MM.1S (cell line): ENCODE measurements around the gene MAP2K4.

Source experiments
- DNase-seq: peaks from one replicate; pipeline ENCODE4 v3.0.0-alpha.2; 2015
- H2AFZ ChIP-seq: fragments of 300-600 bp; sonication (generic); 2 replicates; pipeline ENCODE4 v1.6.0; 2016; ENCODE audit warnings: antibody characterized with exemption, low read length
- H3F3A ChIP-seq: fragments of 300-600 bp; sonication (generic); 2 replicates; pipeline ENCODE4 v1.6.1; 2016; ENCODE audit warnings: mild to moderate bottlenecking, antibody characterized with exemption, low read length, moderate library complexity, mixed read lengths; ENCODE audit not compliant: insufficient read depth
- H3K27ac ChIP-seq: fragments of 300-600 bp; sonication (generic); 2 replicates; pipeline ENCODE4 v1.5.1; 2016; ENCODE audit warnings: mild to moderate bottlenecking, low read length
- H3K27me3 ChIP-seq: fragments of 300-600 bp; sonication (generic); replicated peaks from 2 replicates; pipeline ENCODE4 v1.6.0; 2016; ENCODE audit warnings: low read length; ENCODE audit not compliant: insufficient read depth
- H3K36me3 ChIP-seq: fragments of 300-600 bp; sonication (generic); replicated peaks from 2 replicates; pipeline ENCODE4 v1.6.1; 2016; ENCODE audit warnings: mild to moderate bottlenecking, low read length, mixed read lengths; ENCODE audit not compliant: insufficient read depth
- H3K4me1 ChIP-seq: fragments of 300-600 bp; sonication (generic); 2 replicates; pipeline ENCODE4 v1.6.1; 2016; ENCODE audit warnings: low read length, mixed read lengths
- H3K4me2 ChIP-seq: fragments of 300-600 bp; sonication (generic); 2 replicates; pipeline ENCODE4 v1.6.0; 2016; ENCODE audit warnings: low read depth, low read length
- H3K4me3 ChIP-seq: fragments of 300-600 bp; sonication (generic); 2 replicates; pipeline ENCODE4 v1.5.1; 2016; ENCODE audit warnings: low read length, mixed read lengths
- H3K79me2 ChIP-seq: fragments of 300-600 bp; sonication (generic); 2 replicates; pipeline ENCODE4 v1.6.1; 2016; ENCODE audit warnings: mixed run types, low read length, mixed read lengths
- H3K9ac ChIP-seq: fragments of 300-600 bp; sonication (generic); 2 replicates; pipeline ENCODE4 v1.6.1; 2016; ENCODE audit warnings: low read length, mixed read lengths
- H3K9me2 ChIP-seq: fragments of 300-600 bp; sonication (generic); replicated peaks from 2 replicates; pipeline ENCODE4 v1.6.1; 2016; ENCODE audit warnings: mild to moderate bottlenecking, low read length, mixed read lengths; ENCODE audit not compliant: insufficient read depth
- H3K9me3 ChIP-seq: fragments of 300-600 bp; sonication (generic); replicated peaks from 2 replicates; pipeline ENCODE4 v1.6.1; 2016; ENCODE audit warnings: mild to moderate bottlenecking, low read length, mixed read lengths; ENCODE audit not compliant: insufficient read depth
- H4K20me1 ChIP-seq: fragments of 300-600 bp; sonication (generic); 2 replicates; pipeline ENCODE4 v1.6.1; 2016; ENCODE audit warnings: mild to moderate bottlenecking, low read length, moderate library complexity, mixed read lengths; ENCODE audit not compliant: insufficient read depth
- EZH2 ChIP-seq: fragments of 300-600 bp; sonication (generic); optimal IDR thresholded peaks from 2 replicates; pipeline ENCODE3; 2017; ENCODE audit warnings: low read depth, mild to moderate bottlenecking, antibody characterized with exemption, low read length, mixed read lengths
- EZH2phosphoT487 ChIP-seq: fragments of 300-600 bp; sonication (generic); IDR thresholded peaks from 2 replicates; pipeline ENCODE4 v1.6.1; 2018; ENCODE audit warnings: antibody characterized with exemption, low read length
- TF ChIP-seq, protein P1 (sequence below): fragments of 300-600 bp; sonication (generic); IDR thresholded peaks from 2 replicates; pipeline ENCODE4 v1.5.1; 2016; ENCODE audit warnings: antibody characterized with exemption, low read length, mixed read lengths

The MAP2K4 gene

DNA sequence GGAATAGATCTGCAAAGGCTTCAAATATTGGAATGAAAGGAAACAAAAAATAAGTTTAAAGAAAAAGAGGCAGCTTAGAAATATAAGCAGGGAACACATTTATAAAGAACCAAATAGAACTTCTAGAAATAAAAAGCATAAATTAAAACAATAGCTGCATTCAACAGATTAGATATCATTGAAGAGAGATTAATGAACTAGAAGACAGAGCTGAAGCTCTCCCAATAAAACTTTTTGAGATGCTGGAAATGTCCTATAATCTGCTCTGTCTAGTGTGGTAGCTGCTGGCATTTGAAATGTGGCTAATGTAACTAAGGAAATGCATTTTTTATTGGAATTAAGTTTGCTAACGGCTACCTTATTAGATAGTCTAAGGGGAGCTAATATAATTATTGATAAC, 115.6 kb downstream of the MAP2K4 start:
- H3K4me1 ChIP-seq, result no peaks in the 10 kb centered on the region
- no peak overlapping the region for H3K9ac ChIP-seq
- H2AFZ ChIP-seq, result no peak overlapping the region
- TF ChIP-seq EZH2 (no peak), EZH2phosphoT487 (no peak)
- TF ChIP-seq, protein P1, sequence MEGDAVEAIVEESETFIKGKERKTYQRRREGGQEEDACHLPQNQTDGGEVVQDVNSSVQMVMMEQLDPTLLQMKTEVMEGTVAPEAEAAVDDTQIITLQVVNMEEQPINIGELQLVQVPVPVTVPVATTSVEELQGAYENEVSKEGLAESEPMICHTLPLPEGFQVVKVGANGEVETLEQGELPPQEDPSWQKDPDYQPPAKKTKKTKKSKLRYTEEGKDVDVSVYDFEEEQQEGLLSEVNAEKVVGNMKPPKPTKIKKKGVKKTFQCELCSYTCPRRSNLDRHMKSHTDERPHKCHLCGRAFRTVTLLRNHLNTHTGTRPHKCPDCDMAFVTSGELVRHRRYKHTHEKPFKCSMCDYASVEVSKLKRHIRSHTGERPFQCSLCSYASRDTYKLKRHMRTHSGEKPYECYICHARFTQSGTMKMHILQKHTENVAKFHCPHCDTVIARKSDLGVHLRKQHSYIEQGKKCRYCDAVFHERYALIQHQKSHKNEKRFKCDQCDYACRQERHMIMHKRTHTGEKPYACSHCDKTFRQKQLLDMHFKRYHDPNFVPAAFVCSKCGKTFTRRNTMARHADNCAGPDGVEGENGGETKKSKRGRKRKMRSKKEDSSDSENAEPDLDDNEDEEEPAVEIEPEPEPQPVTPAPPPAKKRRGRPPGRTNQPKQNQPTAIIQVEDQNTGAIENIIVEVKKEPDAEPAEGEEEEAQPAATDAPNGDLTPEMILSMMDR, result no peak
- no peaks in the 10 kb centered on the region for H3K9me2 ChIP-seq
- no peaks in the 10 kb centered on the region for H4K20me1 ChIP-seq
- H3K4me2 ChIP-seq, result no peak overlapping the region
- H3K79me2 ChIP-seq, result no peaks in the 10 kb centered on the region
- DNase-seq, result no peak
- H3K9me3 ChIP-seq, result no peaks in the 10 kb centered on the region; the same call in 1 of the 2 replicates
- peaks cover 8% of the 10 kb centered on the region; the same call in 1 of the 2 replicates for H3K36me3 ChIP-seq
- no peaks in the 10 kb centered on the region for H3F3A ChIP-seq
- no peak overlapping the region for H3K4me3 ChIP-seq
- no peaks in the 10 kb centered on the region for H3K27me3 ChIP-seq
- no peak overlapping the region for H3K27ac ChIP-seq

DNA sequence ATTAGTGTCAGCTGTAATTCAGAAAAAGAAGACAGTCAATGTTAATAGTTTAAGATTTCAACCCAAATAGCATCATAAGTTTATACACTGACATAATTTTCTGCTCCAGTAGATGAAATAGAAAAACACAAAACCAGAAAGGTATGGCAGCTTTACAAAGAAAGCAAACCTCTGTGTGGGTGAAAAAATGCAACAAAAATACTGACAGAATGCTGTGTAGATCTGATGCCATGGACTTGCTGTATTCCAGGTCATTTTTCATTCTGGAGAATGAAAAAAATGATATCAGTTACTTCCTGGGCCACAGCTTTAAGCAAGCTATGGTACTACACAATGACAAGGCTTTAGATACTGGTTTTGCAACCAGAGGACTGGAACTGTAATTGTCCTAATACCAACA, 116.0 kb downstream of the MAP2K4 start:
- Histone ChIP-seq H3K27me3 (no peaks in the 10 kb centered on the region), H3K27ac (no peak overlapping the region), H3K4me2 (no peak overlapping the region), H3K36me3 (peaks cover 9% of the 10 kb centered on the region; the same call in 1 of the 2 replicates), H3K9me2 (no peaks in the 10 kb centered on the region), H3K79me2 (no peaks in the 10 kb centered on the region), H3F3A (no peaks in the 10 kb centered on the region), H2AFZ (no peak overlapping the region), H3K9me3 (no peaks in the 10 kb centered on the region; the same call in 1 of the 2 replicates), H4K20me1 (no peaks in the 10 kb centered on the region), H3K4me3 (no peak overlapping the region), H3K4me1 (no peaks in the 10 kb centered on the region), H3K9ac (no peak overlapping the region)
- no peak for DNase-seq
- TF ChIP-seq EZH2 (no peak), EZH2phosphoT487 (no peak)
- TF ChIP-seq, protein P1, result no peak

DNA sequence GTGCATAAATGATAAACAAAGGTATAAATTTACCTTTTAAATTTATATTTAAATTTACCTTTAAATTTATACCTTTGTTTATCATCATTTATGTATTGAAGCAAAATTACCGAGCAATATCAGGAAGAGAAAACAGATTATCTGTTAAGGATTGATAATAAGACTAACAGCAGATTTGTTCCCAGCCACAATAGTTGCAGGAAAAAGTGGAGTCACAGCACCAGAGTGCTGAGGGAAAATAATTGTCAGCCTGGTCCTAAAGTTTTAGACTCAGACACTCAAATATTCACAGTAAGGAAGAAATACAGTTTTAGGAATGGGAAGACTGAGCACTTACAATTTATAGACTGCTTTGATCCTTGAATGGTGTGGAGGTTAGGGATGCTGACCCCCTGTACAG, 117.2 kb downstream of the MAP2K4 start:
- Histone ChIP-seq H3K9me2 (no peaks in the 10 kb centered on the region), H3K9me3 (no peaks in the 10 kb centered on the region; the same call in 1 of the 2 replicates), H3K79me2 (no peaks in the 10 kb centered on the region), H3K4me2 (no peak overlapping the region), H4K20me1 (no peaks in the 10 kb centered on the region), H3K27me3 (no peaks in the 10 kb centered on the region), H3F3A (no peaks in the 10 kb centered on the region), H3K27ac (no peak overlapping the region), H3K9ac (no peak overlapping the region), H3K4me1 (no peaks in the 10 kb centered on the region), H3K4me3 (no peak overlapping the region), H2AFZ (no peak overlapping the region), H3K36me3 (peaks cover 8% of the 10 kb centered on the region; the same call in 1 of the 2 replicates)
- TF ChIP-seq EZH2phosphoT487 (no peak), EZH2 (no peak)
- TF ChIP-seq, protein P1, result no peak
- DNase-seq, result no peak
